Sciatic nerve (tissue), 2 donors: Measurements from ENCODE around the gene MMP21. TPM values are rescaled to one million over a fixed set of nuclear protein-coding genes. Genes with fewer than 3 reads are reported as not detected.

ENCODE experiments used
- ATAC-seq: fragments of 200-7000 bp; cut with Tn5 transposase; one replicate; pipeline ENCODE4 v1.9.1; 2020; ENCODE audit warnings: mild to moderate bottlenecking, moderate library complexity
- DNase-seq: peaks from one replicate; pipeline ENCODE4 v3.0.0-alpha.2; 2020; ENCODE audit warnings: low spot score
- intact Hi-C: fragments of 100-400 bp; cut with DNase I; formaldehyde crosslinking; loops from one replicate; pipeline ENCODE4 v1.14.2; 2022
- total RNA-seq: library from RNA; stranded (reverse); fragmentation: NEBNext Ultra II Directional; extraction: Animal tissue kit (Norgen Biotek cat#: 25700); gene quantifications from one replicate; pipeline ENCODE4 v1.2.1, GENCODE V29; 2021
- donor health status: DM: no; HTN: no; CAD: no.
- donor health status: DM: no; HTN: no; CAD: no.

The MMP21 gene
- total RNA-seq, 1 donor from 2014 or later, result 0.31 TPM

DNA sequence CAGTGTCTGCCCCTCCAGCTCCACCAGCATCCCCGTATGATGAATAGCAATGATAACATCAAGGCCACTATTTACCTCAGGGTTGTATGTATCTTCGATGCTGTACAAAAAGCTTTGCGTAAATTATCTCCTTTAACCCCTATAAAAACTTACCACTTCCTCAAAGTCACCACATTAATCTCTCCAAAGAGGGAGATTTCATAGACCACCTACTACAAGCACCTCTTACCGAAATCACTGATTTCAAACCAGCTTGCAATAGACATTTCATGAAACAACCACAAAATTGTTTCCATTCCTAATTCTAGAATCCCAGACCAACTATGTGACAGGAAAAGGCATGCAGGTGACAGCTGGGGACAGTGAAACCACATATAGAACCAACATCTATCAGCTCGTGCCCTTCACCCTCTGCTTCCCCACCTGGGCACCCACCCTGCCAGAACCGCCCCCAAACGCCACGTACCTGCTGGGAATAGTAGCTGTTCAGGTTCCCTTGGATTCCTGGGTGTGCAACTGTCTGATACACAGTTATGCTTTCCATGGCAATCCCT is 20.1 kb upstream of the MMP21 start:
- intact Hi-C loops, result no loop called here
- no peak for ATAC-seq
- DNase-seq, result no peak

DNA sequence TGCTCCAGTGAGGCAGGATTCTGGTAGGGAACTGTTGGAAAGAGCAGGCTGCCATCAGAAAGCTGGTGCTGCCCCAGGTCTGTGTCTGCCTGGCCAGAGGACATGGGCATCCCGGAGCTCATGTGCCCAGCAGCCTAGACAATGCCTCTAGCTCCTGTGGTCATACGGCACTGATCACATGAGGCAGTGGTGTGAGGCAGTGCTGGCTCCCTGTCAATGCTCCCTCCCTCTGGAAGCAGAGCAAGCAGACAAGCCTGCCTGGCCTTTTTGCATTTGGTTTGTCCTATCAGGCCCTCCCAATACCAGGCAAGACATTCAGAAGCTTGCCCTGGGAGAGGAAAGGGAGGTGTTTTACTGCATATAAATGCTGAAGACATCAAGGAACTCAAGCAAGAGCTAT is 19.5 kb upstream of the MMP21 start:
- no peak for DNase-seq
- ATAC-seq, result no peak
- intact Hi-C loops, result no loop called here

DNA sequence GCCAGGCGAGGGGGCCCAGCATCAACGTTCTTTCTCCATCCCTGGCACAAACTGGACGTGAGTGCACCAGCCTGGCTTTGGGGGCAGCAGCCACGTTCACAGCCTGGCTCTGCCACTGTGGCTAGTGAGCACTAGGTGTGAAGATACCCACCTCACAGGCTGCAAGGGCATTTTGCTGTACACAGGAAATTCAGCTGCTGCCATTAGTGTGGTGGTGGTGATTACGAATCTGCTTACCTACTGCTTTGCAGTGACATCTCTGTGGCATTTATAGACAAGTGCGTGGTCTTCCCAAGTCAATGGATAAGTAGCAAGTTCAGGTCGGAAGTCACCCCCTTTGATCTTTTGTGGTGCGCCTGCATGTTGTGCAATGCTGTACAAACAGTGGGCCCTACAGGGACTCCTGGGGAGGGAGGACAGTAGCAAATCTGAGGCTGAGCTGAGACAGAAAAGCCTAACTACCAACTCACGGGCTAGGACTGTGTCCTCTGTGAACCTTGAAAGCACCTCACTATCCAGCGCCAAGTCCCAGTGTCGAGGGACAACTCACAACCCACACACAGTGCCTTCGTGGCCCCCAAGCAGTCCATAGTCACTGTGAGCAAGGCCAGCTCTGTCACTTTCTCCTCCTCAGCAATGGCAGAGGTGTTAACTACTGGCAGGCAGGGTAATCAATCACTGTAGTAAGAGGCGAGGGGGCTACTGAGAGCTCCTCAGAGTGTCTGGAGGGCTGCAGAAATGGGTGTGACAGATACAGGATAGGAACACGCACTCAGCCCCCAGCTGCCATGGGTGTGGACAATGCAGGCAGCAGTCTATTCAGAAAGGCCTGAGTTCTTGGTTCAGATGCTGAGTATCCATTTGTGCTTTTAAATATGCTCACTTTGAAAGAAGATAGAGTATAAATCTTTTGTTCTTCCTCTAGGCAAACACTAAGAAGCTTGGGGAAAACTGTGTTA is 17.0 kb upstream of the MMP21 start:
- intact Hi-C loops, result no loop called here
- ATAC-seq, result no peak
- DNase-seq, result no peak

GRCh38 chr10:125788156-125789034 is 12.8 kb upstream of the MMP21 start:
- no peak for ATAC-seq
- intact Hi-C loops, result no loop called here
- peak; percentile 37 for DNase-seq

- intact Hi-C loops, result no loop called here
- no peak for DNase-seq
- ATAC-seq, result no peak
Observed at GRCh38 chr10:125785791-125786190, 10.2 kb upstream of the MMP21 start.

- DNase-seq, result no peak
- intact Hi-C loops, result no loop called here
- ATAC-seq, result no peak
Observed at GRCh38 chr10:125783957-125784356, 8.3 kb upstream of the MMP21 start.

DNA sequence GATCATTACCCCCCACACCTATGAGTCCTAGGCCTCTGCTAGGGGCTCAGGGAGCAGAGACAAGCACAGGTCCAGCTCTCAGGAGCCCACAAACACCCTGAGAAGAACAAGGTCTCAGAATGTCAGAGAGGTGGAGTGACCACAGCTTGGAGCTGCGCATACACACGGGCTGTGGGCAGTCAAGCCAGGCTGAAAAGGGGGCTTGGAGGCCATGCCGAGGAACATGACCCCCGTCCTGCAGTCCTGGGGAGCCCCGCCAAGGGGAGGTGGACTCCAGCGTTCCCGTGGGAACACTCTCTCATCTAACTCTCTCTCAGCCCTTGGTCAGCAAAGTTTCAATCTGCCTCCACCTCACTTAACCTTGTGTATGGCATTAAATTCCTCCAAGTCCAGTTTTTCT is 7.8 kb upstream of the MMP21 start:
- no peak for DNase-seq
- intact Hi-C loops, result no loop called here
- no peak for ATAC-seq

DNA sequence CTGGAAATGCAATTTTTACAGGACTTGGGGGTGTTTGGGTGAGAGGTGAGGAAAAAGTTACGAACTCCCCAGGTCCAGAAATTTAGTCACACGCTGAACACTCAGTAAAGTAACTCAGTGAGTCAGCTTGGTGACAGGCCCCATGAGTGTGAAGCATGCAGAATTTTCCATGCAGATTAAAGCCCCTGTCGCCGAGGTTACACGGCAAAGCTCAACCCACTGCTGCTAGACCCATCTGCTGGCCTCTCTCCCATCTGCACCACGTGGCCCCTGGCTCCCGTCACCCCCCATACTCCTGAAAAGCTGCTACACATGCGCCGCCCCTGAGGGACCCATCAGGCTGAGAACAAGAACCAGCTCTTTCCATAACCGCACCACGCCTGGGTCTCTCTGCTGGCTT is 7.0 kb upstream of the MMP21 start:
- DNase-seq (no peak), ATAC-seq (no peak)
- intact Hi-C loops, result no loop called here

GRCh38 chr10:125782054-125782453 is 6.4 kb upstream of the MMP21 start:
- DNase-seq (no peak), ATAC-seq (no peak)
- intact Hi-C loops, result no loop called here

DNA sequence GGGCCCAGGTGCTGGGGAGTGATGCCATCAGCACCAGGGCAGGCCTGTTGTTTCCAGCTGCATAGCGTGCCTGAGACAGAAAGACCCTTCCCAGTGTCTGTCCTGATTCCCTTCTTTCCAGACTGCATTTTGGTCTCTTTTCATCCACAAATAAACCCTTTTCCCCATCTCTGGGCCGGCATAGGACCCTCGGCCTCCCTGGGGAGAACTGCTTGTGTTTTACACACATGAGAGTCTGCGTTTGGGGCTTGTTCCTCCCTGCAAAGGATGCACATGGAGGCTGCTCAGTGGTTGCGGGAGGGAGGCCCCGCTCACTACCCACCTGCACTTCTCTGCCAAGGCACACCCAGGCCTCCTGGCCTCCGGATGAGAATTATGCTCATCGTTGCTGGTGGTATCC is 5.8 kb upstream of the MMP21 start:
- no peak for ATAC-seq
- peak; percentile 18 for DNase-seq
- intact Hi-C loops, result no loop called here

DNA sequence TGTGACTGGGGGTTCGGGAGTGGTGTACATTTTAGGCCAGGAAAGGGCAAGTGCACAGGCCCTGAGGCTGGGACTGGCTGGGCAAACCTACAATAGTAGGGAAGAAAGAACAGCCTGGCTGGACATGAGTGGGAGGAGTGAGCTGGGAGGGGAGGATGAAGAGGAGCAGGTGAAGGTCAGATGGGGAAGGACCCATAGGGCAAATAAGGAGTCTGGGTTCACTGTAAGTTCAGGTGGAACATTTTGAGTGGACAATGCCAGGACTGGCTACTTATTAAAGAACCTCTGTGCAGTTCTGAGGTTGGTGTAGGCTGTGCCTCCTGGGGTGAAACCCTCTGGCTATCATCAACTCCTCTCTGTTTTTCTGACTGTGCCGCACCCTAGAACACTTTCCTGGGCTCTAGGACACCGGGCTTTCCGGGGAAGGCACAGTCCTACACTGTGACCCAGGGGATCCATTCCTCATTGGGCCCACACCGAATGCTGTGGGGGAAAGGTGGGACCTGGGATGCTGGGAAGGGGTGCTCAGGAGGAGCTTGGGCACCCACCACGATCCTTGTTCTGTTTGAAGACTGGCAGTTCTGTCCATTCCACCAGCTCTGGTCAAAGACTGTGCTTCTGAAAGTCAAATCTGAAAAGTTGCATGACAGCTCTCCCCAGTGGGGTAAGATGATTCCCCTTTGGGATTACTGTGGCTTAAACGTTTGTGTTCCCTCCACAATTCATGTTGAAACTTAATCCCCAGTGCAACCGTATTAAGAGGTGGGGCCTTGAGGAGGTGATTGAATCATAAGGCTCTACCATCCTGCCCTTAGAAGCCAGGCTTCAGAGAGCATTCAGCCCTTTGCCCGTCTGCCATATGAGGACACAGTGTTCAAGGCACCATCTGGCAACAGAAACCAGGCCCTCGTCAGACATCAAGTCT is 4.0 kb upstream of the MMP21 start:
- no peak for ATAC-seq
- peak; percentile 19 for DNase-seq
- intact Hi-C loops, result no loop called here

DNA sequence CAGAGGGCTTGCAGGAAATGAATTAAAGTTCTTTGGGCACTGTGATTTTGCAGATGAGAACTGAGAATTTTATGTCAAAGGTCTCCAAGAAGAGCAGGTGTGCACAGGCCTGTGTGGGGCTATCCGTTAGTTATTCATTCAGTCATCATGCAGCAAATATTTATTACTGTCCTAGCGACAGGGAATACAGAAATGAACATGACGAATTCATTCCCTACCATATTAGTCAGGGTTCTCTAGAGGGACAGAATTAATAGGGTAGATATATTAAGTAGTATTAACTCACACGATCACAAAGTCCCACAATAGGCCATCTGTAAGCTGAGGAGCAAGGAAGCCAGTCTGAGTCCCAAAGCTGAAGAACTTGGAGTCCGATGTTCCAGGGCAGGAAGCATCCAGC is 2.9 kb upstream of the MMP21 start:
- intact Hi-C loops, result no loop called here
- ATAC-seq (no peak), DNase-seq (no peak)

DNA sequence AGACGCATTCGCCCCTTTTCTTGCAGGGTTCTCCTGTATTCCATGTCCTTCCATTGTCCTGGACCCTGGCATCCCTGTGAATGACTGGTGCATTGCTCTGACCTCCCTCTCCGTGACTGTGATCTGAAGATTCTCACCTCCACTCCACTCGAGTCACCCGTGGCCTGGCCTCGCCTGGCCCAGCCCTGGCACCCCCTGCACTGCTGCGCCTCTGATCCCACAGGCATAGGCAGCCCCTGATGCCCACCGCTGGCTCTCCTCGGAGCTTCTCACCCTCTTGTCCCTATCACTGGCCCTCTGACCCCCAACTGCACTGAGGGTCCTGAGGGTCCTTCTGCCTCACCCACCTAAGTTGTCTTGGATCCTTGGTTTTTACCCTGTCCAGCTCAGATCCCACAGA is 2.2 kb upstream of the MMP21 start:
- intact Hi-C loops, result no loop called here
- DNase-seq, result no peak
- ATAC-seq, result no peak

GRCh38 chr10:125774581-125775191 is 935 bp downstream of the MMP21 start:
- DNase-seq (no peak), ATAC-seq (no peak)
- intact Hi-C loops, result no loop called here

GRCh38 chr10:125773687-125774543 is 1.7 kb downstream of the MMP21 start:
- ATAC-seq, result no peak

GRCh38 chr10:125772864-125773180 is 2.8 kb downstream of the MMP21 start:
- intact Hi-C loops, result no loop called here
- no peak for DNase-seq
- no peak for ATAC-seq

More at GRCh38 chr10:125773687-125774543, 1.7 kb downstream of the MMP21 start:
- no peak for DNase-seq
- intact Hi-C loops, result no loop called here

GRCh38 chr10:125772112-125772863 is 3.3 kb downstream of the MMP21 start:
- intact Hi-C loops, result no loop called here
- DNase-seq, result no peak
- ATAC-seq, result no peak
